HG03108 (cell line): ENCODE data around the gene IQGAP2.

Experiments
- ATAC-seq: cut with Tn5 transposase; IDR thresholded peaks from one replicate; pipeline ENCODE4 v1.9.1; 2021; ENCODE audit warnings: moderate library complexity; ENCODE audit not compliant: unreplicated experiment

IQGAP2 gene

DNA sequence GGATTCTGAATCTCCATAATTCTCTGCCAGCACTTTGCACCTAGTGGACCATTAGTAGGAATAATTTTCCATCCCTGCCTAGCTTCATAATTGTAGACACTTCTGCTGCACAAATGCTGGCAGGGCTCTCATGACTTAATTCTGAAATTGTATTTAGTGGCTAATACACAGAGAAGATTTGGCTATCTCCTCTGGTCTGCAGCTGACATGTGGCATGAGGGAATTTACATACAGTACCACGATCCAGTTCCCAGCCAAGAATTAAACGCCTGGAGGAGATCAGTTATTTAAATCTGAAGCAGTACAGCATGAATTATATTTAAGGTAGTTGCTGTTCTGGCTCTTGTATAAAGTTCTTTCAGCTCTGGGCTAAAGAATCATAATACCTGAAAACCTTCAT lies 46.5 kb downstream of the IQGAP2 start:
- ATAC-seq: no peak

DNA sequence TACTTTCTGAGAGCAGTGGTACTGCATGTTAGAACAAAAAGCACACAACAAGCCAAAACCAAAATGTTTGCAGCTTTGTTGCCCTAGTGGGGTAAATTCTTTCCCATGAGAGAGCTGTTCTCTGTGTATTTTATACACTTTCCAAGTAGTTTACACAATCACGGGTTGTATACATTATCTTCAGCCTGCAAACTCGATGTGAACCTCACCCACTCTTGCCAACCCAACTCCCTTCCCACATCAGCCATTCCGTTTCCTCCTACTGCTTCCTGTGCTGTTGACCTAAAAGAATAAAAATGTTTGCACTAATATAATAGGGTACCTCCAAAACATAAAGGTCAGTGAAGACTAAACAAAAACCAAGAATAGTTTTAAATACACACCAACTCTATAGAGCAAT lies 47.0 kb downstream of the IQGAP2 start:
- ATAC-seq: no peak

DNA sequence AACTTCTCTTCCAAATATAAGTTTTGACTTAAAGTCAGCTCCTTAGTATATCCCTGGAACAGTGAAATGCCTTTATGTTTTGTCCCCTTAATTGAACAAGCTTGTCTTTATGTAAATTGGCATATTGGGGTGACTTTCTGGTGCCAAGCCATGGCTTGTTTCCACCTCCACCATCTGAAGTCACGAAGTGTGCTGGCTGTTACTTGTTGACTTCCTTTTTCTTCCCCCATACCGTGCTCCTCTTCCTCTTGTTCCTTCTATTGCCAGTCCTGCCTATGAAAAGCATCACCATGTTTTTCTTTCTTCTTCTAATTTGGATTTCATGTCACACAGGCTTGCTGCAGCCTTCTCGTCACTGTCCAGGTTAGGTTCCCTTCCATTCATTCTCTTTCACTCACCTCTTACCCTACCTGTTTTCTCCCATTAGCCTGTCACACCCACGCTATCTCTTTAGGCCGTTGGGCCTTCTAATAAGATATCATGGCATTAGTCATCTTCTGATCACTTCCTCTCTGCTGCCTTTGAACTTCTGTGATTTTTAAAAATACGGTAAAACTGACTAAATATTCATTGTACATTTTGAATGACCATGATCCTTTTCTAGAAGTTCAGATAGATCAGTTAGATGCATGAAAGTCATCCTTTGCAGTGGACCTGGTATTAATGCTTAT lies 48.1 kb downstream of the IQGAP2 start:
- ATAC-seq: no peak

GRCh38 chr5:76455531-76456133 lies 52.5 kb downstream of the IQGAP2 start:
- ATAC-seq: no peak

DNA sequence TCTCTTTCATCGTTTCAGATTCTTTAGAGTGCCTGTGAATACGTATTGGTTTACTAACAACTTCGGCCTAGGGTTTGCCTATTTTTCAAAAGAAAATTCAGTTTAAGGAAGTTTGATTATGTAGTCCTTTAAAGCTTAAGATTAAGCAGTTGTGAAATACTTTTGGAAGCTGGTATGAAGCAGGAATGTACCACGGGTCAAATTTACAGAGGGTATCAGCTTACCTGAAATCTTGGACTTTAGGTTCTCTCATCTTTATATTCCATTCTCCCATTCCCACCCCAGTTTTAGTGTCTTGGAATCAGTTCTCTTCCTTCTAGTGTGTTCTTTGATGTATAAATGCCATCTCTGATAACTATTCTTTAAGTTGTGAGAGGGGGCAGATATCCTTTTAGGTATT lies 53.2 kb downstream of the IQGAP2 start:
- no peak for ATAC-seq

GRCh38 chr5:76457674-76458485 lies 54.8 kb downstream of the IQGAP2 start:
- ATAC-seq: no peak

GRCh38 chr5:76458486-76458830 lies 55.4 kb downstream of the IQGAP2 start:
- ATAC-seq: no peak

GRCh38 chr5:76460104-76460503 lies 57.0 kb downstream of the IQGAP2 start:
- no peak for ATAC-seq

- ATAC-seq: no peak
Measured at GRCh38 chr5:76462097-76462667, 59.1 kb downstream of the IQGAP2 start.

- ATAC-seq: no peak
Measured at GRCh38 chr5:76467216-76467615, 64.1 kb downstream of the IQGAP2 start.

DNA sequence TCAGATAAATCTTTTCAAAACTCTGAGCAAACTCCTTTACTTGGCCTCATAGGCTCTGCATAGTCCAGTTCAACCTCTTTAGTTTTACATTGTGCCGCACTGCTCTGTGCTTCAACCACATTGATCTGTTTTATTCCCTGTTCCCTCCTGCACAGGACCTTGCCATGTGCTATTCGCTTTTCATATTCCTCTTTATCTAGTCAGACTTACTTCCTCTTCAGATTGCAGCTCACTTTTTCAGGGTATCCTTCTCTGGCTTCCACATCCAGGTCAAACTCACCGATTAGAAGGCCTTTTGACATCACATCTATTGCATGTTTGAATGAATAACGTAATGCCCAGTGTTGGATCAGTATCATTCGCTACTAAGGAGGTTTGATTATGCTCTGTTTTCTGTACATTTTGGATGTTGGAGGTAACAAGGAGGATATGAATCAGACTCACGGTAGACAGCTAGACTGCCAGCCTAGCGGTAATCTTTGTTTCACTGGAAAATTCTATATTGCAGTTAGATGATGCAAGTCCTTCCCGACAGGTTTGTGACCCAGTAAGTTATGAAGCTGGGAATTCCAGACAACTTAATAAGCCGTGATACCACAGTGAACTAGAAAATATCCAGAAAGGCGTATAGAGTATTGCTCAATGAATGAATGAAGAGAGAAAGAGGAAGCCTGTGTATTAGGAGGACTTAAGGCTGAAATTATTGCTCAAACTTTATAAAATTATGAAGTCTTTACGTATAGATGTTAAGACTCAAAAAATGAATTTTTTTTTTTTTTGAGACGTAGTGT lies 65.7 kb downstream of the IQGAP2 start:
- no peak for ATAC-seq

DNA sequence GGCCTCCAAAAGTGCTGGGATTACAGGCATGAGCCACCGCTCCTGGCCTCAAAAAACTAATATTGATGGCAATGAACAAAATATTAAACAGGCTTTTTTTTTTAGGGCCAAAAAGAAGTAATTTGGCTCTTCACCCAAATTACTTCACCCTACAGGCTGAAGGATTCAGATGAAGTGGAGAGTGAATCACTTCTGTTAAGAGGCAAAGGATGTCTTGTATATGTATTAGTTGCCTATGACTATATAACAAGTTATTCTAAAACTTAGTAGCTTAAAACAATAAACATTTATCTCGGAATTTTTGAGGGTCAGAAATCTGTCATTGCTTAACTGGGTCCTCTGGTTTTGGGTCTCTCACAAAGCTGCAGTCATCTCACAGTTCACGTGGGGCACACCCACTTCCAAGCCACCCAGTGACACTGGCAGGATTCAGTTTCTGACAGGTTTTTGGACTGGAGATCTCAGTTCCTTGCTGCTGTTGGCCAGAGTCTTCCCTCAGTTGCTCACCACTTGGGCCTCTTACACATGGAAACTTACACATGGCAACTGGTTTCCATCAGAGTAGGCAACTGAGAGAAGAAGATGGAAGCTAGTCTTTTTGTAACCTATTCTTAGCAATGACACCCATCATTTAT lies 66.7 kb downstream of the IQGAP2 start:
- ATAC-seq: no peak

DNA sequence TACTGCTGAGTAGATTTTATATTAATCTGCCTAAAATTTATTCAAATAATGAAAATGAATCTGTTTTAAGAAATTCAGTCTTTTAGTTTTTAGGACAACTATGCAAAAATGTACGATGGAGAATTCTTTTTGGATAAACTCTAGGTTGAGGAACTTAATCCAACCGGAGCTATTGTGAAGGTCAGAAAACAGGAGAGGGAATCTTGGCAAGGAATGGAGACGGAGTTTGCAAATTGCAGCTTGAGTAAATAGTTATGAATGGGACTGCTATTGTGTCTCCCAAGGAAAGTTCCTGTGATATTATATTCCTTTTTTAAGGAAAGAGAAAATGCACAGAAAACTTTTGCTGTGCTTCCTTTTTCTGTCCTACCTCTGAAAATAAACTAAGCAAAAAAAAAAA lies 67.9 kb downstream of the IQGAP2 start:
- ATAC-seq: no peak

- no peak for ATAC-seq
Measured at GRCh38 chr5:76471406-76471805, 68.3 kb downstream of the IQGAP2 start.

DNA sequence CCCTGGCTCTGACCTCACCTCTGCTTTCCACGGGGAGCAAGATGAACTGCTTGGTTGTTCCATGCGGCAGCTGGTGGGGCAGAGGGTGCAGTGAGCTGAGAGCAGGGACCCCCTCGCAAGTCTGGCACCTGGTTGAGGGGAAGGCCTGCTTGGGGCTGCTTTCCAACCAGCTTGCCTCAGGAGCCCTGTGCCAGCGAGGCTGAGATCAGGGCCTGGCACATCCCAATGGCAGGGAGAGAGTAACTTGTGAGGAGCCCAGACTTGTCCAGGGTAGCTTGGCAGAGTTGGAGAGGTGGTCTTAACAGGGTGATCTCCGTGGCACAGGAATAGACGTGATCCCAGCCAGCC lies 68.9 kb downstream of the IQGAP2 start:
- ATAC-seq: no peak

DNA sequence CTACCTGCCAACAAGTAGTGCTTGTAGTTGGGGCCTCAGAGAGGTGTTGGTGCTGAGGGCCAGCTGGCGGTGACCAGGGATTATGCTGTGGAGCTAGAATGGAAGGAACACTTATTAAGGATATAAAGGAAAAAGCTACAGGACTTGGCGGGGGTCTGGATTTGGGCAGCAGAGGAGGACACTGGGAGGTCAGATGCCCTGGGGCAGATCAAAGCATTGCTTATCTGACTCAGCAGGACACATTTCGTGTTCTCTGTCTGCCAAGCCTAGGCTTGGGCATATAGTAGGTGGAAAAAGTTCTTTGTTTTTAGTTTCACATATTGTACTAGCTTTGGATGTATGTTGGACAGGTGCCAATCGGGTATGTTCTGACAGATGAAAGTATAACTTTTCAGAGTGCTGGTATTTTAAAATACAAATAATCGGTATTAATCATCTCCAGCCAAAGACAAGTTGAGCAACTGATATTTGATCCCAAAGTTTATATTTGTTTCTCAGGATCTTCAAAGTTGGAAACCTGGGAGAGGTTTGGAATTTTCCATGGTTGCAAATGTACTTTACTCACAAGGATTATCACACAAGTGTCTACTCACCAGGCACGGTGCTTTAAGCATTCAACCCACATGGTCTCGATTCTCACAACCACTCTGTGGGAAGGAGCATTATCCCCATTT lies 69.4 kb downstream of the IQGAP2 start:
- ATAC-seq: no peak

DNA sequence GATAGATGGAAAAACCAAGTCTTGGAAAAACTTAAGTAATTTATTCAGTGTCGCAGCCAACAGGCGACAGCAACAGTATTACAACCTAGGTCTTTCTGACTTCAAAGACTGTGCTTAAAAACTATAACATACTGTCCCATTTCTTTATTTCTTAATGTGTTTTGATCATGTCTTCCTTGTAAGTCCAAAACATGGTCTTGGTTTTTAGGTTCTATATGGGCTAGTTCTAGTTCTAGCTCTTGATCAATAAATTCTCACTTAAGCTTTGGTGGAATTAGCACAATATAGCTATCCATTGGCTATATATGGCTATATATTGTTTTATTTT lies 69.9 kb downstream of the IQGAP2 start:
- no peak for ATAC-seq

- no peak for ATAC-seq
Measured at GRCh38 chr5:76473661-76474060, 70.6 kb downstream of the IQGAP2 start.

DNA sequence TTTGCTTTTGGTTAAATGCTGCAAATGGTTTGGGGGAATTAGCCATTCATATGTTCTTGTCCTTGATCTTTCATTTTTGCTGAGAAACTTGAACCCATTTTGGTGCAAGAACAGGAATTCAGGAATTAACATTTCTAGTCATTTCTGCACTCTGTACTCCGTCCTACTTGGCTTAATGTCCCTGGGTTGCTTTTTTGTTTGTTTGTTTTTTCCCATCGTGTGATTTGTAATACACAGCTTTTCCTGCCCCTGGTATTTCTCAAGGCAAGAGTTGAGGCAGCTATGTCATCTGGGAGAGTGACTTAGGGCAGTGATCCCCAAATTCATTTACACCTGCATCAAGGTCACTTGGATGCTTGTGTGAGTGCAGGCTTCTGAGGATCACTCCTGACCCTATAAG lies 71.3 kb downstream of the IQGAP2 start:
- no peak for ATAC-seq

DNA sequence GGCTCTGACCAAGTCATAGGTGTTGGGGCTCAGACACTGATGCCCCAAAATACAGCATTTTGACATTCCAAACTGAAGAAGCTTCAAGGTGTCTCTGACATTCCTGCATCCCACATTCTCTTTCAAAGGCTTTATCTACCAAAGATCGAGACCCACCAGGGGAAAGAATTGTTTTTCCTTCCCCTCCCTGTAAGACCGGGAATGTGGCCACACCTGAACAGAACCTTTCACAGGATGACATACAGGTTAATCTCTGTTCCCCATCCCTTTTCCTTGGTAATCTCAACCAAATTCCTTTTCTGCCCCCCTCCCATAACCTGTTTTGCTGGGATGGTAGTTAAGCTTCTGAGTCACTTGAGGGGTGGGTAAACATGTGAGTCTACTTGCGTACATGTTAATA lies 72.3 kb downstream of the IQGAP2 start:
- ATAC-seq: no peak
